Body of pancreas (tissue), 4 donors: ENCODE results near the gene SPATA31E1.

Experiments
- CTCF ChIP-seq, 7 experiments: fragments of 450-650 bp in 4 of 7; fragments of 200-600 bp in 3 of 7; sonication (generic) in 3 of 7; IDR thresholded peaks; one replicate each; pipeline ENCODE4 v1.5.1; 2016 to 2019; ENCODE audit warnings: antibody characterized with exemption in 7 of 7
- POLR2A ChIP-seq, 3 donors: fragments of 450-650 bp; IDR thresholded peaks; one replicate each; pipeline ENCODE4 v1.6.1; 2016; ENCODE audit warnings: antibody characterized with exemption in 3 of 3, mild to moderate bottlenecking in 2 of 3

- no peak for TF ChIP-seq CTCF (IDR thresholded peaks at IDR 0.05)
- no peak for TF ChIP-seq POLR2A (IDR thresholded peaks at IDR 0.05)
Observed at GRCh38 chr9:87842878-87843585, 39.6 kb upstream of the SPATA31E1 start.
